ENCODE measurements around the gene MED27.

MED27 gene

DNA sequence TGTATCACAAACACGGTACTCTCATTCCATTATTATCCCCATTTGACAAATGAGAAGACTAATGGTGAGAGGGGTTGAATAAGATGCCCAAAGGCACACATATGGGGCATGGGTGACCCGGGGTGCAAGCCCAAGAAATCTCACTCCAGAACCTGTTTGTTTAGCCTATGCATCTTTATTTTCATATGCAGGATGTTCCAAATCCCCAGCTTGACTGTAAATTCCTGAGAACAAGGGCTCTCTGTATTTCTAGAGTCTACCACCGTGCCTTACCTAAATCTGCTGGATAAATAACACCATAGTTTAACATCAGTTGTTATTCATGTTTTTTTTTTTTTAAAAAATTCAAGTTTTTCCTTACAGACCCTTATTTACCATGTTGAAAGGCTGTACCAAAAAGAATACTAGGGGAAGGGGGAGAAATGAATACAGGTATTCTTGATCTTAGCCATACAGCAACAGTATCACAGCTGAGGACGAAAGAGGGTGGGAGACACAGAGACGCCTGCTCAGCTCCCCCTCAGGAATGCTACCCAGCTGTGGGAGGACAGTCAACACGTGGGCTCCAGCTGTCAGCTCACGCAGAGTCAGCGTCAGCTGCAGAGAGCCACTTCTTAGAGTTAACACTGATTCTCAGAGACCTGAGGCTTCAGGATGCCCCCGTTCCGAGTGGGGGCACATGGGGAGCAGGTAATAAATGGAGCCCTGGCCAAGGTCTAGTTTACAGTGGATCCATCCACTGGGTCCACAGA is 86.6 kb downstream of the MED27 start:
- no peak for DNase-seq

DNA sequence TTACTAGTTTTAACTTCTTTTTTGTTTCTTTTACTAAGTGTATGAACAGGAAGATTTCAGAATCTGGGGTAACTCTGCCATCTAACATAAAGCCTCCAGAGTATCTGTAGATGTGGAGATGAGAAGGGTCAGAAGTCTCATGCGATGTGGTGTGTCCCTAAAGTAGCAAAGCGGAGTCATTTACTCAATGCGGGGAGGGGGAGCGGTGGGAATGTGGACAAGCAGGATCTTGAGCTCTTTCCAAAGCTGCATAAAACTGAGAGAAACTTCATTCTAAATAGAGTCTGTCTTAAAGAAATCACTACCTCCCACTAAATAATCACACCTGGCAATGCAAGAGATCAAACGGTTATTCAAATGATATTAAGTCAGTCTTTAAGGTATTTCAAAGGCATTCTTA is 92.4 kb downstream of the MED27 start:
- DNase-seq = no peak

DNA sequence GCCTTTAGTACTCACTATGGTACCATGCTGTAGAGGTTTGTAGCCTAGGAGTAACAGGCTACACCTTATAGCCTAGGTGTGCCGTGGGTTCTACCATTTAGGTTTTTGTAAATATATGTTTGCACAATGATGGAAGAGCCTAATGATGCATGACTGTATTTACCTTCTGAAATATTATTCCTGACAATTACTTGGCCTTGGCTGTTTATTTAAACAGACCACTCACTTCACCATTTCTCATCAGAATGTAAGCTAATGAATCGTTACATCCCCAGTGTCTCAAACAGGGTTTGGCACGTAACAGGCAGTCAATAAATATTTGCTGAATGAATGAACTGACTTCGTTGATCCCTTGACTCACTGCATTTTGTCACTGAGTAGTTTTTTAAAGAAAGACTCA is 93.1 kb downstream of the MED27 start:
- peak; percentile 83 for DNase-seq

DNA sequence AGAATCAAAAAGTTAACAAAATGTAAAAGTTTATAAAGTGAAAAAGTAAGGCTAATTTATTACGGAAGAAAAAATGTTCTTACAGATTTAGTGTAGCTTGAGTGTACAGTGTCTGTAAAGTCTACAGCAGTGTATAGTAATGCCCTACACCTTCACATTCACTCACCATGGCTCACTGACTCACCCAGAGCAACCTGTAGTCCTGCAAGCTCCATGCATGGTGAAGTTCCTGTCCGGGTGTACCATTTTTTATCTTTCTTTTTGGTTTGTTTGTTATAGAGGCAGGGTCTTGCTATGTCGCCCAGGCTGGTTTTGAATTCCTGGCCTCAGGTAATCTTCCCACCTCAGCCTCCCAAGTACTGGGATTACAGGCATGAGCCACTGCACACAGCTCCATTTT is 93.6 kb downstream of the MED27 start:
- DNase-seq = no peak

DNA sequence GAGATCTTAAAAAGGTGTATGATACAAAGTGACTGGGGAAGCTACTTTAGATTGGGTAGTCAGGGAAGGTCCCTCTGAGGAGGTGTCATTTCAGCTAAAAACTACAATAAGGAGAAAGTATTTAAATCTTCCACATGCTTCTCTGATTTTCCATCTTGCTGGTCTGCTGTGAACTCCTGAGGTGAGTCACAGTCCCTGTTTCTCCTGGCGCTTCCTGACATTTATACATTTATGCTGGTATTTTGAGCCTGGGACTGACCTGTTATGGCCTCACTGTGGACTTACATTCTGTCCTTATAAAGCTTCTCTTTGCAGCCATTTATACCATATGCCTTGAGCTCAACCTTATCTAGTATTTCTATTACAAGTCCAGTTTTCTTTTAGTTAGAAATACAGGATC is 95.1 kb downstream of the MED27 start:
- DNase-seq = no peak

DNA sequence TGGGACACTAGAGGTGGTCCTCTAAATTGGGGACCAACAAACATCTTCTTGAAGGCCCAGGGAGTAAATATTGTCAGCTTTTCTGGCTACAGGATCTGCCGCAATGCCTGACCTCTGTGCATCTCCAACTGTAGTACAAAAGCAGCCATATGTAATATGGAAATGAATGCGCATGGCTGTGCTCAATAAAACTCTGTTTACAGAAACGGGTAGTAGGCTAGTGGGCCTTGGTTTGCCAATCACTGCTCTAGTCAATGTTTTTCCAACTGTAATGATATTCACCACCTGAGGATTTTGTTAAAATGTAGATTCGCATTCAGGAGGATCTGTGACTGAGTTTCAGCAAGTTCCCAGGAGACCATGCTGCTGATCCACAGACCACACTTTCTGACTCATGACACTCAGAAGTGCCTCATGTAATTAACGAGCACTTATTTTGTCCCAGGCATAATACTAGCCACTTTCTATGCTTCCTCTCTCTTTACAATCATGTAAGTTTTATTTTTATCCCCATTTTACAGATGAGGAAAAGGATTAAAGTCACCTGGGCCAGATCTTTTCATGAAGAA is 96.9 kb downstream of the MED27 start:
- no peak for DNase-seq

DNA sequence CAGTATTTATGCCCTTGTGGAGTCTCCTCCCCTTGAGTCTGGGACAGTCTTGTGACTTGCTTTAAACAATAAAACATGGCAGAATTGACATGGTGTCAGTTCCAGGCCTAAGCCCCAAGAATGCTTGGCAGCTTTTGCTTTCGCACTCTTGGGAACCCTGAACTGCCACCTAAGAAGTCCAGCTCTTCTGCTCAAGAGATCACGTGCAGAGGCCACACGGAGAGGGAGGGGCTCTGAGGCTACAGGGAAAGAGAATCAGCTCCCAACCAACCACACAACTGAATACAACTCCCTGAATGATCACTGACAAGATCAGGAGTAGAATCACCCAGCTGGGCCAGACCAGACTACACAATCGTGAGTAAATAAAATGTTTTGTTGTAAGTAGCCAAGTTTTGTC is 97.6 kb downstream of the MED27 start:
- no peak for DNase-seq

DNA sequence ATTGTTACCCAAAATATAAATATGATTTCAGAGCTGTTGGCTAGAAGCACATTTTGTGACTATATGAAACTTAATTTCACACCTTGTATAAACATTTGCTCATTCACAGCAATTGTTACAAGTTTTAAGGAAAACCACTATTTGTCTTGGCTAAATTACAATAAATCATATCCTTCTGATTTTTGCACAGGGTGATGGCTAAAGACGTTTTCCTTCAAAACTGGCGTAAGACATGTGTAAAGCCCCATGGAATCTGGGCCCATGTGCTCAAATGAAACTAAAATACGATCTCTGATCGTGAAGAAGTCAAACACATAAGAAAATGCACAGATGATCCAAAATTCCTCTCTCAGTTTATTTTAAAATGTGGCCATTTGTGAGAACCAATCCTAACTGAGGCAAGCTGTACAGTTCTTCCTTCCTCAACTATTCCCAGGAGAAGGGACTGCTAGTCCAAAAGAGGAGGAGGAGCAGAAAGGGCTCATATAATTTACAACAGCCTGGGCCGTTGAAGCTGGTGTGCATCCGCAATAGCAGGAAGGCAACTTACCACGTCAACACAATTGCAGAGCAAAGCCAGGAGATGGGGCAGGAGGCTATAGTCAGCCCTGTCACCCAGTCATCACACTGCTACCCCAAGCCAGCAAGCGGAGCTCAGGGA is 98.4 kb downstream of the MED27 start:
- DNase-seq = no peak

DNA sequence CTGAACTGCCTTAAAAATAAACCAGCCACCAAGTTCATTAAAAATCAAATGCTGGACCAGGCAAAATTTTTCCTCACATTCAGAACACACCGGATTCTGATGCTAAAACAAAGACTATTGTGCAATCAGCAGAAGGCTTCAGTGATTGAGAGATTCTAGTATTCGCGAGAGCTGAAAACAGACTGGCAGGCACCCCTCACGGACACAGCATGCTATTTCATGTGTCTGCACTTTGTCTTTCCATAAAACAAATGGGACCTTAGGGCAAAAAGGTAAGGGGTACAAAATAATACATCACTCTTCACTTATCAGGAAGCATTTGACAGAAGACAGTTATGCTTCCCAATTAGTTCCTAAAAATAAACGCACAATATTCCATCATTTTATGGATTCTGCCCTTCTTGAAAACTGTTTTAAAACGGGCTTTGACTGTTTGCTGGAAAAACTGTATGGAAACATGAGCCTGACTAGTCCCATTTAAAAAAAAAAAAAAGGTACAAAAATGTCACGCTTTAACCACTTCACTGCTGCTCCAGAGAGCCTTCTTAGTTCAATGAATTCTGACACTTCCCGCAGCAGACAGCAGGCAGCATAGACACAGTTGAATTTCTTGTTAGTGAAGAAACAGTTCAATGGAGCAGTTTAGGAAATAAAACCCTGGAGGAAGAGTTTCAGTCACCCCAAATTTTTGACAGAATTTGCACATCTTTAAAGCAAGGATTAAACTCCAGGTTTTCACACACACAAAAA is 99.2 kb downstream of the MED27 start:
- no peak for DNase-seq

DNA sequence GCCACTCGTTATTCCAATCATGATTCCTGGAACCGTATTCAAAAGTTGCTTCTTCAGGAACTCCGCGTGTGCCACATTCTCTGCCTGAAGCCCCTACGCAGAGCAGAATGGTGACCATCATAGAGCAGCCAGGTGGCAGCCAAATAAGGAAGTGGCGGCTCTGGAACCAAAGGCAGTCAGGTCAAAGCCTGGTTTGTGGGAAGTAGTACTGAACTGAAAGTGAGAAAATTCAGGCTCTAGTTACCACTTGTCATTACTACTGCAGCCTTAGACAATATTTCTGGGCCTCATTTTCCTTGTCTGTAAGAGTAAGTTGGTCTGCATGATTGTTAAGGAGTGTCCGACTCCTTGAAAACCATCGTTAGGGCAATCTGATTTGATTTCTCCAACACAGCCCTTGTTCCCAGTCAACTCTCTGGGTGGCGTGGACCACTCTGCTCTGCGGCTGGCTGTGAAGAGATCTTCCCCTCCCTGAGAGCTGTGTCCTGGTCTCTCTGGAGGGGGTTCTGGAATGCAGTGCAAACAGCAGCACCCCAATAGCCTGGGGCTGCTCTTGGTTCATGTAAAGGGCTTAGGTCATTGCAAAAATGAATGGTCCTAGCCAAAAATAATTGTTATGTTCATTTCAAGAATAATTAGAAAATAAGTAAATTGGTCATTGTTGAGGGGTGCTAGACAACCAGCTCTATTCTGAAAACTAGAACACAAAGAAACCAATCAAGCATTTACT is 102.4 kb downstream of the MED27 start:
- DNase-seq = no peak

DNA sequence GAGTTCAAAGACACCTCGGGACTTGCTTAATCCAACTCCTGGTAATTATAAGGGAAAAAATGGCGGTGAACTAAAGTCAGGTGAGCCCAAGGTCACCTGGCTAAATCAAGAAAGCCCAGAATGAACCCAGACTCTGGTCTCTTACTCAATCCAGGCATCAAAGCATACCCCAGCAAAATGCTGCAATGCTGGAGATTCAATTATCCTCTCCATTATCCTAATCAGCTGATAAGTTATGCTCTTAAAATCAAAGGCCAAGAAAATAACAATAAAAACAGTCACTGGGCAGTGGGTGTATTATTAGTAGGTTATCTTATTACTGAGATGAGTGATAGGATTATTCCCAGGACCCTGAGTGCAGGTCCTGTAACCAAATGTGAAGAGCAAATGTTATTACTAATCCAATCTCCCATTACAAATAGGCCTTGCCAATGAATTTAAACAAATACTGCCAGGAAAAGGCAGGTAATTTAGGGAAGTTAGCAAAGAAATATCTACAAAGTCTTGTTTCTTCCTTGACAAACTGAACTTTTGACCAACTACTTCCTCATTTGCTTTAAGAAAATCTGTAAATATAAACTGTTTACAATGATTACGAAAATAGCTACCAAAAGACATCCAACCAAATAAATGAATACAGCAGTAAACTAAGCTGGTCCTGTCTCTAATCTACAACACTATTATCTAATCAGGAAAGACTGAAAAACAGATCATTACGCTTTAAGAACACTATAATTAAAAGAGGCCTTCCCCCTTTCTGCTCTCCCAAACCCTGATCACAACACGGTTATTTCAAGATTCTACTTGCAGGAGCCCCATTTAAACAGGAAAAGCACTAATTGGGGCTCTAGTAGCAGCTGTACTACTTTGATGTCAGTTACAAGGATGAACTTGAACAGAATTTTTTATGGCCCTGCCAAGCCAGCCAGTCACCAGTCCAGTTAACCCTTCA is 103.2 kb downstream of the MED27 start:
- no peak for DNase-seq

DNA sequence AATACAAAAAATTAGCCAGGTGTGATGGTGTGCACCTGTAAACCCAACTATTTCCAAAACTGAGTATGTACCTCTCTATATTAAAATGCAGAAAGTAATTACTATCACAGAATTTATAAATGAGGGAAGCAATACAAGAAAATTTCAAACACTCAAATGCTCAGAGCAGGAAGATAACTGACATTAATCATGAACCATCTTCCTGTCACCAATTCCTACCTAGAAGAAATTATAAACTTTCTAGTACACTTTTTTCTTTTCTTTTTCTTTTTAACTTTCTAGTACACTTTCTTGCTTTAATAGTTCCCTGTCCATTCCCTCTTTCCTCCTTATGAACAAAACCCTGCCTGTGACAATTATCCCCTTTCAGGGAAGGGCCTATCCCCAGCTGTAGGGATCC is 106.8 kb downstream of the MED27 start:
- no peak for DNase-seq

DNA sequence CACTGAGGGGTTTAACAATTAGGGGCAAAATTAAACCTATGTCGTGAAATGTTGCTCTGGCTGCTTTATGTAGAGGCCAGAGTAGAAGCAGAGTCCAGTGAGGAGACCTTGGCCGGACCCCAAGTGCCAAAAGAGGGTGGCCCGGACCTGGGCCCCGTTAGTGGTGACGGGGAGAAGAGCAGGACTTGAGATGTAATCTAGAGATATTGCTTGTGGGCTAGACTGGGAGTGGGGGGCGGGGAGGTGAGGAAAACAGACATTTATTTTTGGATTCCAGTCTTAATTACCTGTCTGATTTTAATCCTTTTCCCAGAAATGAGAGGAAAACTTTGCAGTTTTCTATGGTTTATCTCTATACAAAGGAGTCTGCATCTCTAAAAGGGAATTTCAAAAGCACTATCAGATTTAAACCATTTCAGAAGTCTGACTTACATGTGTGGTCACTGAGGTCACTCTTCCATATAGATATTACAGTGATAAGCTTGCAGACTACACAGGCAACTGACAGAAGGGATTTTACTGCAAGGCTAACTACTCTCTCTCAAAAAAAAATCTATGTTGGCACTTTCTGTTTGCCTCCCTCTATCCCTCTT is 108.1 kb downstream of the MED27 start:
- no peak for DNase-seq

DNA sequence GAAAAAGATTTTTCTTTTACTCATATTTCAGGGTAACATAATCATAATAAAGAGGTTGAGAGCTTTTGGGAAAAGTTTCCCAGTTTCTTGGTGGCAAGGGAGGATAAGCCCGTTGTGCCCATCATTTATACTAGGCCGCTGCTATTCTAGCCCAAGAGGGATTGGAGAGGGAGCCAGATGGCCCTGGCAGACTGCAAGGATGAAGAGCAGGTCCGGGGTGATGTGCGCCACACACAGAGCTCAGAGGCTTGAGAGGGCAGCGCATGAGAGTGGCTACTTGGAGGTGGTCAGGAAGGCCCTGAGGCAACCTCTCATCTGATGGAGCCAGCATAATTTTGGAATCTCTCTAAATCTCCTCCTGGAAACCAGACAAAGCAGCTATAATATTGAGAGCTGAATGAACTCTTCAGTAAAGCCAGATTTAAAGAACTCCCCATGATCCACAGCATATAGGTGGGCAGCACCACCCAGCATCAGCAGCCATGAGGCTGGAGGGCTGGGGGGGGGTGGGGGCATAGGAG is 110.1 kb downstream of the MED27 start:
- no peak for DNase-seq

DNA sequence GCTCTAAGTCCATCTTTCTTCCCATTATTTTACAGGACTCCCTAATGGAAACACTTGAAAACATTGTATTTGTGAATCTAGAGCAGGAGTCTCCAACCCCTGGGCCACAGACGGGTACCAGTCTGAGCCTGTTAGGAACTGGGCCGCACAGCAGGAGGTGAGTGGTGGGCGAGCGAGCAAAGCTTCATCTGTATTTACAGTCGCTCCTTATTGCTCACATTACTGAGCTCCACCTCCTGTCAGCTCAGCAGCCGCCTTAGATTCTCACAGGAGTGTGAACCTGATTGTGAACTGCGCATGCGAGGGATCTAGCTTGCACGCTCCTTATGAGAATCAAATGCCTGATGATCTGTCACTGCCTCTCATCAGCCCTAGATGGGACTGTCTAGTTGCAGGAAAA is 111.0 kb downstream of the MED27 start:
- no peak for DNase-seq

DNA sequence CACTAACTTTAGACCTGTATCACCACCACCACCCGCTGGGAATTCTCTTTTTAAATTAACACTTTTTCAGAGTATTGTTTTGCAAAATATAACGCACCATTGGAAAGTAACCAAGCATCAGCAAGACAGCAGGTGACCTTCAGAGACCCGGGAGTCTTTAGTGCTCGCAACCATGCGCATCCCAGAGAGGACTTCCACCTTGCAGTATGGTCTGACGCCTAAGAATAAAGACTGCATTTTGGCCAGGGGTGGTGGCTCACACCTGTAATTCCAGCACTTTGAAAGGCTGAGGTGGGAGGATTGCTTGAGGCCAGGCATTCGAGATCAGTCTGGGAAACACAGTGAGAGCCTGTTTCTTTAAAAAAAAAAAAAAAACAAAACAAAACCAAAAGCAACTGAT is 113.8 kb downstream of the MED27 start:
- DNase-seq = no peak

DNA sequence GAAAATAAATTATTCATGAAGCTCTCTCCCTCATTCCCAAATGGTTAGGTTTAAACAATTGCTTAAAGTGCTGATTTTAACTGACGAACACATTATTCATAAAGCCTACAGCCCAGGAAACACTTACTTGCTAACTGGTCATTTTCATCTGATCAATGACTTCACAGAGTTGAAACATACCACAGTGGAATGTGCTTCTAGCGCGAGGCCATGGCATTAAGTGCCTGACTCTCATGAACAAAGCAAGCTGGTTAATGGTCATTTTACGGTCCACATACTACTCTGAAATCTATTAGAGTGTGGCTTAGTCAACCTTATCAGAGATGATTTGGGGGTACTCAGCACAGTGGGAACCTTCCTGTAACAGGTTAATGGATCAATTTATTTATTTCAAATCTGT is 114.6 kb downstream of the MED27 start:
- DNase-seq = no peak

DNA sequence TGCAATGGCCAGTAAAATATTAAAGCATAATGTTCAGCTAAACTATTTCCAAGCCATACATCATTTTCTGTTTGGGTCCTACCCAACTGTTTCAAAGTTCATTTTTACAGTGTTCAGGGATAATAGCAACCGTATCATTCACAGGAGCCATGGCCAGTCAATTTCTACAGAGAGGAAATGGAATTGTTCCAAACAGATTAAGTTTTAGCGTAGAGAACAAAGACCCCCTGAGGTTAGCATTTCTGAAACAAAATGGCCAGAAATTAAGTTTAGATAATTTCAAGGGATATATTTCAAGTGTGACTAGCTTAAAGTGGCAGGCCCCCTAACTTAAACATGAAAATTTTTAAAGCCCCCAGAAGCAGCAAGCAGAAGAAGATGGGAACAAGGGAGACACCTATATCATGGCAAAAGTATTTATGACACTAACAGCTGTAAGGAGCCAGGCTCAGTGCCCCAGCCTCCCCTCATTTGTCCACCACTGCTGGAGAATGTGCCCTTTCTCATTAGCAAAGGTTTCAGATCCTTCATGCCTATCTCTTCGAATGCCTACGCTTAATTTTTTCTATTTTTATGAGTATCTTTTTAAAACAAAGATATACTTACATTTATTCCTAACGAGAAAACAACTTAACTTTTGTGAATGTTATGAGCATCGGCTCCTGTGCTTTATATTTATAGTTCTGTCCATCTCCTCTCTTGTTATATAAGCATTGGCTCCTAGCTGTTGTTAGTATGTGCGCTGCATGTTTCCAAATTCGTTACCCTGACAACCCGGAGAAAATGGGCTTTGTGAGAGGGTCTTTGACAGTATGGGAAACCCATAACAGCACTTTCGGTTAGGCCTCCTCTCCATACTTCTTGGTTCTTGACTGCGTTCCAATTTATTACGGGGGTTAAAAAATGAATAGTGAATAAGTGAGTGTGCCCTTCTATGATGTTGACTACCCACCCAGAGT is 116.3 kb downstream of the MED27 start:
- no peak for DNase-seq

DNA sequence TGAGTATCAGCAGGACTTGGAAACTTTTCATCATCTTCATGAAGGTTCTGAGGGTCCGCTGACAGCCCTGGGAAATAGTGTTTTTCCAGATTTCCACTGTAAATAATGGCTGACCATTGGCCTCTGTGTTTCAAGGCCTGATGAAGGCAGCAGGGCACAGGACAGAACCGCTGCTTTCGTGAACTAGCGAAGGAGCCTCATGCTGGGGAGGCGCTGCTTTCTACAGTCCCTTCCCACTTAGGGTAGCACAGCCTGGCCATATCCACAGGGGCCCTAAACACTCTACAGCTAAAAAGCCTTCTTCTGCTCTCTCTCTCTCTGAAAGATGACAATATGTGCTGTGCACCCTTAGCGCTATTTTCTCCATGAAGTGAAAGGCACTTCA is 118.2 kb downstream of the MED27 start:
- DNase-seq = no peak
